Mesendoderm (in vitro differentiated cells): ENCODE measurements around the gene RFC2.

Experiments used
- DNase-seq: peaks from one replicate; pipeline ENCODE4 v3.0.0; 2013
- H2AK5ac ChIP-seq: 2 replicates; pipeline ENCODE4 v1.6.1; 2013; ENCODE audit warnings: low read length, inconsistent platforms
- H2BK120ac ChIP-seq: 2 replicates; pipeline ENCODE4 v1.6.1; 2013; ENCODE audit warnings: low read depth, mild to moderate bottlenecking, low read length, moderate library complexity, mixed read lengths
- H2BK15ac ChIP-seq: replicated peaks from 2 replicates; pipeline ENCODE4 v1.6.1; 2013; ENCODE audit warnings: low read depth, mild to moderate bottlenecking, moderate library complexity
- H2BK5ac ChIP-seq: 2 replicates; pipeline ENCODE4 v1.6.1; 2013; ENCODE audit warnings: low read length, inconsistent platforms
- H3K18ac ChIP-seq: 2 replicates; pipeline ENCODE4 v1.6.1; 2013; ENCODE audit warnings: mild to moderate bottlenecking, low read length, mixed read lengths
- H3K23ac ChIP-seq: one replicate; pipeline ENCODE4 v1.6.1; 2013; ENCODE audit warnings: low read length
- H3K27ac ChIP-seq: 2 replicates; pipeline ENCODE4 v1.5.1; 2013; ENCODE audit warnings: low read depth, mild to moderate bottlenecking, inconsistent platforms, low read length, moderate library complexity
- H3K27me3 ChIP-seq: 2 replicates; pipeline ENCODE4 v1.6.1; 2013; ENCODE audit warnings: low read length, control low read depth, mild to moderate bottlenecking, inconsistent platforms; ENCODE audit not compliant: insufficient read depth, poor library complexity
- H3K36me3 ChIP-seq: 2 replicates; pipeline ENCODE4 v1.6.1; 2013; ENCODE audit warnings: low read length, inconsistent platforms; ENCODE audit not compliant: control insufficient read depth, insufficient read depth
- H3K4ac ChIP-seq: one replicate; pipeline ENCODE4 v1.6.1; 2013; ENCODE audit warnings: low read depth, mild to moderate bottlenecking, low read length, moderate library complexity
- H3K4me1 ChIP-seq: 2 replicates; pipeline ENCODE4 v1.6.1; 2013; ENCODE audit warnings: low read depth, low read length, inconsistent platforms; ENCODE audit not compliant: control insufficient read depth
- H3K4me2 ChIP-seq: 2 replicates; pipeline ENCODE4 v1.6.1; 2013; ENCODE audit warnings: low read length
- H3K4me3 ChIP-seq: 2 replicates; pipeline ENCODE4 v1.5.1; 2013; ENCODE audit warnings: mild to moderate bottlenecking, low read length
- H3K56ac ChIP-seq: one replicate; pipeline ENCODE4 v1.6.1; 2013; ENCODE audit warnings: low read length
- H3K79me1 ChIP-seq: 2 replicates; pipeline ENCODE4 v1.6.1; 2013; ENCODE audit warnings: low read length, inconsistent platforms
- H3K79me2 ChIP-seq: 2 replicates; pipeline ENCODE4 v1.6.1; 2013; ENCODE audit warnings: mild to moderate bottlenecking, low read length; ENCODE audit not compliant: control insufficient read depth, insufficient read depth
- H3K9ac ChIP-seq: 2 replicates; pipeline ENCODE4 v1.6.1; 2013; ENCODE audit warnings: low read length, inconsistent platforms
- H4K5ac ChIP-seq: one replicate; pipeline ENCODE4 v1.6.1; 2013; ENCODE audit warnings: low read length
- H4K8ac ChIP-seq: one replicate; pipeline ENCODE4 v1.6.1; 2013; ENCODE audit warnings: low read depth, mild to moderate bottlenecking, control low read depth, low read length, moderate library complexity
- WGBS: extraction: QIAGEN DNeasy Blood & Tissue Kit; methylation state at CpG from one replicate; pipeline ENCODE4 v1.1.7; 2013; ENCODE audit warnings: low lambda C conversion rate, missing lambda C conversion rate; ENCODE audit not compliant: insufficient coverage; ENCODE audit errors: extremely low coverage; 5-methylcytosine and 5-hydroxymethylcytosine counted together

Gene RFC2

DNA sequence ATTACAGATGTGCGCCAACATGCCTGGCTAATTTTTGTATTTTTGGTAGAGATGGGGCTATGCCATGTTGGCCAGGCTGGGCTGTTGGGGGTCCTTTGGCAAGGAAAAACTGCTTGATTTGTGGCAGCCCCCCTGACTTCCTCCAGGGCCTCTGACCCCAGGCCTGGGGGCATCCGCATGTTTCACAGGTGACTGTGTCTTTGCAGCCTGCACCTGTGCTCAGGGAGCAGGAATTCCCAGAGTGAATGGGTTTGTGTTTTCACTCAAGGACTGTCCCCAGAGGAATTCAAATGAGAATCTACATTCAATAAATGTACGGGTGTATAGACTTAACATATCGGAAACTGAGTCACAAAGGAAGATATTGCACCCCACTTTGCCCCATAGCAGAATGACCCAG is 23.4 kb upstream of the RFC2 start:
- Histone ChIP-seq H3K36me3 (no peaks in the 10 kb centered on the region), H3K23ac (no peak overlapping the region), H4K5ac (no peak overlapping the region), H2BK15ac (no peak overlapping the region), H3K27ac (no peak overlapping the region), H3K79me1 (no peaks in the 10 kb centered on the region), H3K4me2 (no peak overlapping the region), H3K4me1 (peaks cover 10% of the 10 kb centered on the region), H3K9ac (no peak overlapping the region), H2AK5ac (no peak overlapping the region), H3K27me3 (no peaks in the 10 kb centered on the region), H2BK120ac (no peak overlapping the region), H3K79me2 (no peaks in the 10 kb centered on the region), H3K56ac (no peak overlapping the region), H3K4me3 (no peak overlapping the region), H4K8ac (no peak overlapping the region), H2BK5ac (no peak overlapping the region), H3K18ac (no peak overlapping the region), H3K4ac (no peak overlapping the region)
- DNase-seq, result no peak
- WGBS, result no CpG with 5 or more reads among the region's 4 CpGs

DNA sequence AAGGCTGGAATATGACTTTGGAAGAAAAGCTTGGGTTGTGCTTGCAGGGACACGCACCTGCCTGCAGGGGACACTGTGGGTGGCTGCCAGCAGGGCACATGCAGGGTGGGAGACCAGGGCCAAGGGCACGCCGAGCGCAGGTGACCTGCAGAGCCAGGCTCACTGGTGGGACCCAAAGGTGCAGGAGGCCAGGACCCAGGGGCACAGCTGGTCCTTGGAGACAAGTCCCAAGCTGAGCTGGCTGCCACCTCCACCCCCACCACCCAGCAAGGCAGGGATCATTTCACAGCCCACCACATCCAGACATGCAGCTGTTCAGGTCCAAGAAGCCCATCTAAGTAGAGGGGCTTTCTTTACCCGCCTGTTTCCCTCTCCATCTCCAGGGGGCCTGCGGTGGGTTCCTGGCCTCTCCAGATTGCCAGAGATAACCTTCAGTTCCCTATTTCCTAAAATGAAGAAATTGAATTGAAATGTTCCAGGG is 21.2 kb upstream of the RFC2 start:
- Histone ChIP-seq H2BK15ac (no peak overlapping the region), H3K79me1 (no peaks in the 10 kb centered on the region), H3K9ac (no peak overlapping the region), H3K4me3 (no peak overlapping the region), H3K4me1 (peaks cover 11% of the 10 kb centered on the region), H3K56ac (peak overlapping the region; percentile 44), H2AK5ac (no peak overlapping the region), H3K27me3 (no peaks in the 10 kb centered on the region), H3K4me2 (no peak overlapping the region), H3K79me2 (no peaks in the 10 kb centered on the region), H3K23ac (no peak overlapping the region), H3K18ac (no peak overlapping the region), H3K27ac (no peak overlapping the region), H4K8ac (no peak overlapping the region), H2BK120ac (no peak overlapping the region), H2BK5ac (no peak overlapping the region), H4K5ac (no peak overlapping the region), H3K4ac (peak overlapping the region; percentile 38), H3K36me3 (no peaks in the 10 kb centered on the region)
- DNase-seq, result peak; percentile 74
- no CpG with 5 or more reads among the region's 6 CpGs for WGBS

DNA sequence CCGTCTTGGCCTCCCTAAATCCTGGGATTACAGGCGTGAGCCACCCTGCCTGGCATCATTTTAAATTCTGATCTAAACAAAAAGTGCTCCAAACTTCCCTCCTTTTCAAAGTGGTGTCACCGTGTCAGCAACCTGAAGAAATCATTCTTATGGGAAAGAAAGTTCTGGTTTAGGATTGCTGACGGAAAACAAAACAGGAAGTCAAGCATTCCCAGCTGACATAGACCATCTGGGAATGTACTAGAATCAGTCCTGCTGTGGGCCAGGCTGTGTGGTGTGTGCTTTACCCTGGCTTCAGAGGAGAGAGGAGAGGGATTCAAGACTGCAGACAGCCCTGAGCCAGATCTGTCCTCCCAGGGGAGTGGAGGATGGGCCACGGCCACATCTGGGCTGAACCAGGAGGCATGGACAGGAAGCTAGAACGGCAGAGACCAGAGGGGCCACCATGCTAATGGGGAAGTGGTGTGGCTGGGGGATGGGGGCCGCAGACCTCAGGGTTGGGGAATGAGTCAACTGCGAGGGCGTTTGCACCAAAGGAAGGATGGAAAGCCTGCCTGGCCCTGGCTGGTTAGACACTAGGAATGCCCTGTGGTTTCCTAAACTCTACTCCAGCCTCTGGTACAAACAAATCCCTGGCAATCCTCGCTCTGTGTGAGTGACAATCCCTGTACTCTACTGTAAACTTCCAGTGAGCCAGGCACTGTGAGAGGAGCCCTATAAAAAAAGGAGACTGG is 18.3 kb upstream of the RFC2 start:
- DNase-seq, result peak; percentile 91
- H3K4me2 ChIP-seq, result no peak overlapping the region
- no peak overlapping the region for H3K4ac ChIP-seq
- H3K23ac ChIP-seq, result no peak overlapping the region
- H2AK5ac ChIP-seq, result no peak overlapping the region
- peak overlapping the region; percentile 55 for H3K27ac ChIP-seq
- WGBS, result no CpG with 5 or more reads among the region's 10 CpGs
- H2BK15ac ChIP-seq, result no peak overlapping the region
- H3K4me1 ChIP-seq, result peaks cover 6% of the 10 kb centered on the region
- H3K18ac ChIP-seq, result no peak overlapping the region
- no peak overlapping the region for H4K5ac ChIP-seq
- H3K79me1 ChIP-seq, result no peaks in the 10 kb centered on the region
- H3K4me3 ChIP-seq, result no peak overlapping the region
- peak overlapping the region; percentile 82 for H3K56ac ChIP-seq
- peak overlapping the region; percentile 46 for H3K9ac ChIP-seq
- H3K79me2 ChIP-seq, result no peaks in the 10 kb centered on the region
- no peak overlapping the region for H4K8ac ChIP-seq
- no peaks in the 10 kb centered on the region for H3K27me3 ChIP-seq
- peak overlapping the region; percentile 84 for H2BK5ac ChIP-seq
- no peaks in the 10 kb centered on the region for H3K36me3 ChIP-seq
- H2BK120ac ChIP-seq, result no peak overlapping the region

DNA sequence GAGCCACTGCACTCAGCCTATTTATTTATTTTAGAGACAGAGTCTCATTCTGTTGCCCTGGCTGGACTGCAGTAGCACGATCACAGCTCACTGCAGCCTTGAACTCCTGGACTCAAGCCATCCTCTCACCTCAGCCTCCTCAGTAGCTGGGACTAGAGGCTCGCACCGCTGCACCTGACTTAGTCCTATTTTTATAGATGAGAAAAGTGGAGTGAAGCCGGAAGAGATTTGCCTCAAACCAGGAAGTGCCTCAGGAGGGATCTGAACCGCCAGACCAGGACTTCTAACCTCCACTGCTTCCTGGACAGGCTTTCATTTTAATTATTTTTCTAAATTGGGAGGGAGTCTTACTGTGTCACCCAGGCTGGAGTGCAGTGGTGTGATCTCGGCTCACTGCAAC is 17.5 kb upstream of the RFC2 start:
- Histone ChIP-seq H3K18ac (peak overlapping the region; percentile 39), H3K27me3 (no peaks in the 10 kb centered on the region), H3K36me3 (no peaks in the 10 kb centered on the region), H3K23ac (no peak overlapping the region), H2BK120ac (no peak overlapping the region), H3K4ac (no peak overlapping the region), H3K4me3 (no peak overlapping the region), H2BK15ac (no peak overlapping the region), H3K4me1 (peaks cover 6% of the 10 kb centered on the region), H3K27ac (peak overlapping the region; percentile 55), H4K8ac (no peak overlapping the region), H3K56ac (peak overlapping the region; percentile 82), H3K4me2 (no peak overlapping the region), H3K79me2 (no peaks in the 10 kb centered on the region), H2BK5ac (no peak overlapping the region), H3K79me1 (no peaks in the 10 kb centered on the region), H3K9ac (no peak overlapping the region), H4K5ac (no peak overlapping the region), H2AK5ac (no peak overlapping the region)
- no CpG with 5 or more reads among the region's 6 CpGs for WGBS
- no peak for DNase-seq

DNA sequence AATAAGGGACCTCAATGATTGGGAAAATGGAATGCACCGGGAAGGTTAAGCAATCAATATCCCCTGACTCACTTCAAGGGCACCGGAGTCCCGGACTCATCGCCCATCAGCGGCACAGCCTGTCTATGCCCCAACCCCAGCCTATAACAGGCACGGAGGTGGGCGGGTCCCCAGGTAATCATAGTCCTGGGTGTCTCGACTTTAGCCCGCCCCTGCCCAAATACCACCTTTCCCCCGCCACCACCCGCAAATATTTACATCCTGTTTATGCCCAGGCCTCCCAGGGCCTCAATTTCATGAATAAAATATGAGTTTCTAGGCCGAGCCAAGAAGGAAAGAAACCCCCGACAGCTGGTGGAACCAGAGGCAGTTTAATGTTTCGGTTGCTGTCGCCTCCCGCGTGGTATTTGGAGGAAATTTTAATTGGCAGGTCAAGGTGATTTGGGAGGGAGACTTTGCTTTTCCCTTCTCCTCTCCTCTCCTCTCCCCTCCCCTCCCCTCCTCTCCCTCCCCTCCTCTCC is 15.6 kb upstream of the RFC2 start:
- Histone ChIP-seq H3K23ac (no peak overlapping the region), H3K4me3 (peak overlapping the region; percentile 55), H2BK120ac (peak overlapping the region; percentile 78), H3K79me1 (no peaks in the 10 kb centered on the region), H3K4ac (no peak overlapping the region), H4K5ac (no peak overlapping the region), H3K56ac (peak overlapping the region; percentile 73), H2AK5ac (no peak overlapping the region), H2BK5ac (no peak overlapping the region), H3K18ac (peak overlapping the region; percentile 61), H3K27me3 (no peaks in the 10 kb centered on the region), H3K4me1 (peaks cover 6% of the 10 kb centered on the region), H3K9ac (no peak overlapping the region), H3K27ac (no peak overlapping the region), H3K4me2 (peak overlapping the region; percentile 40), H3K36me3 (no peaks in the 10 kb centered on the region), H2BK15ac (no peak overlapping the region), H4K8ac (no peak overlapping the region), H3K79me2 (no peaks in the 10 kb centered on the region)
- no CpG with 5 or more reads among the region's 17 CpGs for WGBS
- peak; percentile 95 for DNase-seq
